Spleen (tissue), 7 donors: ENCODE data around the gene ACACA.
"Not testable (repeated sequence)": the region's sequence is repeated elsewhere in the genome, so short reads cannot be mapped to it uniquely, and the experiment has no call there.

Source experiments
- POLR2AphosphoS5 ChIP-seq, 3 donors: sonication (generic); formaldehyde crosslinking; IDR thresholded peaks; one replicate each; pipeline ENCODE4 v1.5.1; 2017; ENCODE audit warnings: antibody characterized with exemption in 3 of 3
- TF ChIP-seq, protein P1 (sequence below), 11 experiments: fragments of 200-600 bp in 7 of 11; fragments of 450-650 bp in 4 of 11; sonication (generic) in 4 of 11; IDR thresholded peaks in 8 of 11; conservative IDR thresholded peaks in 3 of 11; 1 replicate in 7 of 11; 2 replicates in 4 of 11; pipeline versions ENCODE4 v1.4.0 to v1.8.0; 2016 to 2021; ENCODE audit warnings: antibody characterized with exemption in 11 of 11, inconsistent platforms in 4 of 11, mild to moderate bottlenecking in 1 of 11
- donor health status: DM: no; HTN: no; CAD: no; lungs with moderate emphysema.
- donor health status: DM: no; HTN: no; CAD: no.
- donor health status: DM: no; HTN: no; CAD: no.

DNA sequence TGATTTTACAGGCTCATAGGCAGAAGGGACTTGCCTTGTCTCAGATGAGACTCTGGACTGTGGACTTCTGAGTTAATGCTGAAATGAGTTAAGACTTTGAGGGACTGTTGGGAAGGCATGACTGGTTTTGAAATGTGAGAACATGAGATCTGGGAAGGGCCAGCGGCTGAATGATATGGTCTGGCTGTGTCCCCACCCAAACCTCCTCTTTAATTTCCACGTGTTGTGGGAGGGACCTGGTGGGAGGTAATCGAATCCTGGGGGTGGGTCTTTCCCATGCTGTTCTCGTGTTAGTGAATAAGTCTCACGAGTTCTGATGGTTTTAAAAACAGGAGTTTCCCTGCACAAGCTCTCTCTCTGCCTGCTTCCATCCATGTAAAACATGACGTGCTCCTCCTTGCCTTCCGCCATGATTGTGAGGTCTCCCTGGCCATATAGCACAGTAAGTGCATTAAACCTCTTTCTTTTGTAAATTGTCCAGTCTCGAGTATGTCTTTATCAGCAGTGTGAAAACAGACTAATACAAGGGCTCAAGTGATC, 59.7 kb downstream of the ACACA start:
- TF ChIP-seq, protein P1, sequence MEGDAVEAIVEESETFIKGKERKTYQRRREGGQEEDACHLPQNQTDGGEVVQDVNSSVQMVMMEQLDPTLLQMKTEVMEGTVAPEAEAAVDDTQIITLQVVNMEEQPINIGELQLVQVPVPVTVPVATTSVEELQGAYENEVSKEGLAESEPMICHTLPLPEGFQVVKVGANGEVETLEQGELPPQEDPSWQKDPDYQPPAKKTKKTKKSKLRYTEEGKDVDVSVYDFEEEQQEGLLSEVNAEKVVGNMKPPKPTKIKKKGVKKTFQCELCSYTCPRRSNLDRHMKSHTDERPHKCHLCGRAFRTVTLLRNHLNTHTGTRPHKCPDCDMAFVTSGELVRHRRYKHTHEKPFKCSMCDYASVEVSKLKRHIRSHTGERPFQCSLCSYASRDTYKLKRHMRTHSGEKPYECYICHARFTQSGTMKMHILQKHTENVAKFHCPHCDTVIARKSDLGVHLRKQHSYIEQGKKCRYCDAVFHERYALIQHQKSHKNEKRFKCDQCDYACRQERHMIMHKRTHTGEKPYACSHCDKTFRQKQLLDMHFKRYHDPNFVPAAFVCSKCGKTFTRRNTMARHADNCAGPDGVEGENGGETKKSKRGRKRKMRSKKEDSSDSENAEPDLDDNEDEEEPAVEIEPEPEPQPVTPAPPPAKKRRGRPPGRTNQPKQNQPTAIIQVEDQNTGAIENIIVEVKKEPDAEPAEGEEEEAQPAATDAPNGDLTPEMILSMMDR (IDR thresholded peaks at IDR 0.05 in 8 of 11, conservative IDR thresholded peaks at IDR 0.05 in 3 of 11): not testable (repeated sequence)
- not testable (repeated sequence) for TF ChIP-seq POLR2AphosphoS5 (IDR thresholded peaks at IDR 0.05)
